OCI-LY1 (cell line): ENCODE data around the gene KCNJ12.
"Not testable (repeated sequence)": the region's sequence is repeated elsewhere in the genome, so short reads cannot be mapped to it uniquely, and the experiment has no call there.

Source experiments
- EZH2 ChIP-seq: fragments of 200-600 bp; sonication (generic), shearing (Covaris generic); IDR thresholded peaks from 2 replicates; pipeline ENCODE4 v1.8.0; 2017; ENCODE audit warnings: borderline replicate concordance, mixed run types, mild to moderate bottlenecking, antibody characterized with exemption, low read length, moderate library complexity, mixed read lengths
- TF ChIP-seq, protein P1 (sequence below): fragments of 200-600 bp; sonication (generic), shearing (Covaris generic); IDR thresholded peaks from 2 replicates; pipeline ENCODE4 v1.5.1; 2017; ENCODE audit warnings: mild to moderate bottlenecking, antibody characterized with exemption, low read length, moderate library complexity, mixed read lengths

DNA sequence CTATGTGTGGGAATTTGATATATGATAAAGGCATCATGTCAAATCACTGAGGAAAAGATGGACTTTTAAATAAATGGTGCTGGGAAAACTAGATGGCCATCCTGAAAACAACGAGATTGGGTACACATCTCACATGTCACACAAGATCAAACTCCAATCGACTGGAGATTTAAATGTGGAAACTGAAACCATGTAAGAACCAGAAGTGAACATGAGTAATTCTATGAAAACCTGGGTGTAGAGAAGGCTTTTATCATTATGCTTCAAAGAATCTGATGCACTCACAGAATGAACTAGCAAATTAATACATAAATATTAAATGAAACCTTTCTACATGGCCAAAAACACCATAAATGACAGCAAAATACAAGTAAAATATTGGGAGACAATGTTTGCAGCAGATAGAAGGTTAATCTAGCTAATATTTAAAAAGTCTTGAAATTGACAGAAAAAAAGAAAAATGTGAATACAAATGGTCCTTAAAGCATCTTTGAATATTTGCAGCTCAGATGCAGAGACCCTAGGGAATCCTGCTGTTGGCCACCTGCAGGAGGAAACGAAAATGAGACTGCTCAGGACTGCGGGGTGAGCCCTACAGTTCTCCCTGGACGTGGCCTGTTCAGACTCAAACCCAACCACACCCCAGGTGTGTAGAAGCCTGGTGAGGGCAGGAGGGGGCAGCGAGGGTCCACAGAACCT, 62.3 kb downstream of the KCNJ12 start:
- TF ChIP-seq, protein P1, sequence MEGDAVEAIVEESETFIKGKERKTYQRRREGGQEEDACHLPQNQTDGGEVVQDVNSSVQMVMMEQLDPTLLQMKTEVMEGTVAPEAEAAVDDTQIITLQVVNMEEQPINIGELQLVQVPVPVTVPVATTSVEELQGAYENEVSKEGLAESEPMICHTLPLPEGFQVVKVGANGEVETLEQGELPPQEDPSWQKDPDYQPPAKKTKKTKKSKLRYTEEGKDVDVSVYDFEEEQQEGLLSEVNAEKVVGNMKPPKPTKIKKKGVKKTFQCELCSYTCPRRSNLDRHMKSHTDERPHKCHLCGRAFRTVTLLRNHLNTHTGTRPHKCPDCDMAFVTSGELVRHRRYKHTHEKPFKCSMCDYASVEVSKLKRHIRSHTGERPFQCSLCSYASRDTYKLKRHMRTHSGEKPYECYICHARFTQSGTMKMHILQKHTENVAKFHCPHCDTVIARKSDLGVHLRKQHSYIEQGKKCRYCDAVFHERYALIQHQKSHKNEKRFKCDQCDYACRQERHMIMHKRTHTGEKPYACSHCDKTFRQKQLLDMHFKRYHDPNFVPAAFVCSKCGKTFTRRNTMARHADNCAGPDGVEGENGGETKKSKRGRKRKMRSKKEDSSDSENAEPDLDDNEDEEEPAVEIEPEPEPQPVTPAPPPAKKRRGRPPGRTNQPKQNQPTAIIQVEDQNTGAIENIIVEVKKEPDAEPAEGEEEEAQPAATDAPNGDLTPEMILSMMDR: not testable (repeated sequence)
- TF ChIP-seq EZH2: not testable (repeated sequence)
